Measurements from ENCODE around the gene RENBP. TPM values are rescaled to one million over a fixed set of nuclear protein-coding genes. Genes with fewer than 3 reads are reported as not detected.

Gene RENBP
- total and polyA plus RNA-seq, 2 of the 13 experiments (the other 11 are each of a cell fraction or from before 2014, with no cell fraction given), result 1.4 to 2.6 TPM

GRCh38 chrX:153900831-153901752 lies 43.4 kb downstream of the RENBP start (continued):
- TF ChIP-seq ZFP1 (CRISPR knock-in tag; IDR thresholded peaks at IDR 0.05), result no peak

GRCh38 chrX:153897899-153898298 lies 46.5 kb downstream of the RENBP start:
- POLR2A ChIA-PET, result no interaction called here
- TF ChIP-seq HOXA5 (CRISPR knock-in tag; IDR thresholded peaks at IDR 0.05) (no peak), GRHL1 (CRISPR knock-in tag; conservative IDR thresholded peaks at IDR 0.05) (no peak), CCDC6 (CRISPR knock-in tag; IDR thresholded peaks at IDR 0.05) (no peak), ATF1 (CRISPR knock-in tag; IDR thresholded peaks at IDR 0.05) (no peak), TAF1 (CRISPR knock-in tag; IDR thresholded peaks at IDR 0.05) (no peak), ZFP36L2 (CRISPR knock-in tag; IDR thresholded peaks at IDR 0.05) (no peak), STAG1 (CRISPR knock-in tag; IDR thresholded peaks at IDR 0.05) (no peak), MXD1 (CRISPR knock-in tag; IDR thresholded peaks at IDR 0.05) (no peak), BHLHE40 (IDR thresholded peaks at IDR 0.05; ENCODE audit: low read length) (no peak), ZNF746 (CRISPR knock-in tag; IDR thresholded peaks at IDR 0.05) (no peak), NCOA5 (CRISPR knock-in tag; IDR thresholded peaks at IDR 0.05) (no peak), MED1 (CRISPR knock-in tag; IDR thresholded peaks at IDR 0.05) (no peak), ZNF883 (CRISPR knock-in tag; IDR thresholded peaks at IDR 0.05; ENCODE audit: not compliant biosample characterization) (no peak), ARID3A (IDR thresholded peaks at IDR 0.05; ENCODE audit: low read depth, low read length) (no peak), ZNF770 (CRISPR knock-in tag; IDR thresholded peaks at IDR 0.05) (no peak), JUNB (CRISPR knock-in tag; IDR thresholded peaks at IDR 0.05; ENCODE audit: borderline replicate concordance) (no peak), ZNF543 (CRISPR knock-in tag; IDR thresholded peaks at IDR 0.05) (no peak), ZBTB38 (CRISPR knock-in tag; IDR thresholded peaks at IDR 0.05) (no peak)

More at GRCh38 chrX:153897899-153898298, 46.5 kb downstream of the RENBP start:
- Histone ChIP-seq H3K9ac (ENCODE audit: insufficient read depth, low read depth, low read length) (no peak overlapping the region), H3K4me2 (ENCODE audit: low read depth, low read length) (no peak overlapping the region), H3K27me3 (ENCODE audit: control insufficient read depth in 1 of 2, insufficient read depth in 2 of 2, low read length in 2 of 2) (peaks cover 3 to 8% of the 10 kb centered on the region in 2 experiments; a peak in 2 of 5 replicates), H3K4me3 (replicated peaks in 1 of 3; ENCODE audit: insufficient read depth in 1 of 3, low read depth in 2 of 3, low read length in 3 of 3) (no peak overlapping the region), H3K36me3 (replicated peaks in 1 of 2; ENCODE audit: control insufficient read depth in 1 of 2, insufficient read depth in 2 of 2, low read length in 2 of 2) (no peaks in the 10 kb centered on the region), H3K9me3 (ENCODE audit: low read length) (no peaks in the 10 kb centered on the region), H2AFZ (ENCODE audit: low read length) (no peak overlapping the region), H3K4me1 (ENCODE audit: insufficient read depth, low read length) (no peaks in the 10 kb centered on the region), H3K27ac (ENCODE audit: extremely low read length, insufficient read depth, low read length) (no peak overlapping the region), H3K79me2 (ENCODE audit: insufficient read depth, low read length) (no peaks in the 10 kb centered on the region), H4K20me1 (ENCODE audit: insufficient read depth, low read length) (no peaks in the 10 kb centered on the region)
- CTCF ChIA-PET (ENCODE audit: low intra/inter-chr PET ratio, low total read pairs), result no interaction called here
- in situ Hi-C loops (cut with HindIII; ENCODE audit: extremely low pct_ligation_motif_present, low pct_unique_long_range_greater_than_20kb), result no loop called here
- intact Hi-C loops (cut with micrococcal nuclease; ENCODE audit: unreplicated experiment), result no loop called here
- ATAC-seq (no peak), DNase-seq (ENCODE audit: low spot score) (no peak), FAIRE-seq (no peak)
- BruUV-seq (replicated peaks), result no TSS peak

Data from HepG2 (cell line).